Psoas muscle (tissue), 8 donors: ENCODE results near the gene RNPEP. TPM values are rescaled to one million over a fixed set of nuclear protein-coding genes. Genes with fewer than 3 reads are reported as not detected.
"Not testable (repeated sequence)": the region's sequence is repeated elsewhere in the genome, so short reads cannot be mapped to it uniquely, and the experiment has no call there.

Experiments used
- ATAC-seq, 4 donors: fragments of 200-7000 bp; cut with Tn5 transposase; one replicate each; pipeline ENCODE4 v1.9.1; 2020; ENCODE audit warnings: moderate library complexity in 3 of 4, mild to moderate bottlenecking in 2 of 4
- DNase-seq, 2 donors: peaks; one replicate each; pipeline ENCODE4 v3.0.0-alpha.2; 2020
- H3K27ac ChIP-seq: fragments of 200-600 bp; one replicate; pipeline ENCODE4 v1.8.0; 2022
- H3K27me3 ChIP-seq, 3 donors: fragments of 200-600 bp in 1 of 3; one replicate each; pipeline versions ENCODE4 v1.6.1 to v1.8.0; 2013 to 2022; ENCODE audit warnings: low read length in 2 of 3, mild to moderate bottlenecking in 2 of 3, moderate library complexity in 1 of 3; ENCODE audit not compliant: insufficient read depth in 3 of 3
- H3K36me3 ChIP-seq, 2 donors: fragments of 200-600 bp in 1 of 2; one replicate each; pipeline versions ENCODE4 v1.6.1 to v1.8.0; 2013 to 2022; ENCODE audit warnings: low read depth in 1 of 2, mild to moderate bottlenecking in 1 of 2, moderate library complexity in 1 of 2; ENCODE audit not compliant: insufficient read depth in 1 of 2
- H3K4me1 ChIP-seq: fragments of 200-600 bp; one replicate; pipeline ENCODE4 v1.8.0; 2022
- H3K4me3 ChIP-seq: fragments of 200-600 bp; one replicate; pipeline ENCODE4 v1.8.0; 2022; ENCODE audit warnings: mild to moderate bottlenecking
- H3K9me3 ChIP-seq: fragments of 200-600 bp; one replicate; pipeline ENCODE4 v1.8.0; 2022
- WGBS, 3 donors: extraction: QIAGEN DNeasy Blood & Tissue Kit; methylation state at CpG; one replicate each; pipeline versions ENCODE4 v1.1.6 to v1.1.7; 2013; 5-methylcytosine and 5-hydroxymethylcytosine counted together
- intact Hi-C, 2 donors: fragments of 100-400 bp; cut with DNase I; formaldehyde crosslinking; loops; one replicate each; pipeline versions ENCODE4 v1.11.0 to v1.14.2; 2022
- polyA plus RNA-seq, 3 donors: library from polyadenylated mRNA; stranded (reverse); fragments of 200-250 nt; gene quantifications; one replicate each; pipeline ENCODE4 v1.2.3, GENCODE V29; 2013
- total RNA-seq, 4 donors: library from RNA; stranded (reverse); fragmentation: NEBNext Ultra II Directional in 2 of 4; extraction: Animal tissue kit (Norgen Biotek cat#: 25700) in 2 of 4; gene quantifications; one replicate each; pipeline versions ENCODE4 v1.2.1 to v1.2.4, GENCODE V29; 2021 to 2023
- TF ChIP-seq, protein P1 (sequence below): fragments of 200-600 bp; IDR thresholded peaks from one replicate; pipeline ENCODE4 v1.8.0; 2022; ENCODE audit warnings: antibody characterized with exemption
- donor health status: healthy with polysubstance abuse.
- donor health status: DM: no; HTN: no; CAD: no; lungs with moderate emphysema.
- donor health status: Bipolar disorder and iron deficiency.
- donor health status: healthy.
- donor health status: DM: yes; HTN: yes; CAD: no.
- donor health status: DM: no; HTN: no; CAD: no.
- donor health status: DM: no; HTN: no; CAD: no.
- donor health status: DM: yes; HTN: yes; CAD: no.

The RNPEP gene
- total and polyA plus RNA-seq, 7 donors: 6.2 to 18.7 (median 14.2) TPM

DNA sequence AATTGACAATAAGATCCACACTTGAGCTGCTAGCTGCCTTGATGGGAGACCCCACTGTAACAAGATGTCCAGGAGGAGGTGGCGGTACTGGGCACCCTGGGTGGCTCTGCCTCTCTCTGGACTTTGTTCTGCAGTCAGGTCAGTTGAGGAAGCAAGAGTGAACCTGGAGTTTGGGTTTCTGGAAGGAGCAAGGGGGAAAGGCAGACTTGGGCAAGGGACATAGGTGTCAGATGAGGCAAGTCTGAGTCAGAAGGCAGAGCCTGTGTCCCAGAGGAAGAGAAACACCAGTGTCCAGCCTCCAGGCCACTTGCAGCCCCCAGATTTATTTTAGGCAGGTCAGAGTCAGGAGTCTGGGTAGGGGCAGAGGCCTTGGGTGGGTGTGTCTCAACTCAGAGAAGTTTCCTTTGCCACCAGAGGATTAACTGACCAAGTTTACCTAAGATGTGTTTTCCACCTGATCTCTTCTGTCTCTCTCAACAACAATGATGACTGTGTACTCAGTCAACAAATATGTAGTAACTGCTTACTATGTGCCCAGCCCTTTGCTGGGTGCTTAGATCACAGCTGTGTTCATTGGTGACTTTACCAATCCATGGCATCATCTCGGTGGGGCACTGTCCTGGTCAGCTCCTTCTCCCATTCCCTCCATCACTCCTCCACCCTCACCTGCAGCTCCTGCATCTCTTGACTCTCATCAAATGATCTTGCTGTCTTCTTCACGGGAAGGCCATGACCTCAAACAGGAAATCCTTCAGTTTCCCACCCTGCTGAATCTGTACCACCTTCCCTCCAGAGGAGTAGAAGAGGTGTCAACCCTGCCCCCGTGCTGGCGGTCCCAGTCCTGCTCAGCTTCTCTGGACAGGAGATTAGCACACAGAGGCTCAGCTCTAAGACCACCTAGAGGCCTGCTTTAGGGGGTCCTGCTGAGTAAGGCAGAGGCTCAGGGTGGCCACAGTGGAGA, 64.6 kb downstream of the RNPEP start:
- TF ChIP-seq, protein P1, sequence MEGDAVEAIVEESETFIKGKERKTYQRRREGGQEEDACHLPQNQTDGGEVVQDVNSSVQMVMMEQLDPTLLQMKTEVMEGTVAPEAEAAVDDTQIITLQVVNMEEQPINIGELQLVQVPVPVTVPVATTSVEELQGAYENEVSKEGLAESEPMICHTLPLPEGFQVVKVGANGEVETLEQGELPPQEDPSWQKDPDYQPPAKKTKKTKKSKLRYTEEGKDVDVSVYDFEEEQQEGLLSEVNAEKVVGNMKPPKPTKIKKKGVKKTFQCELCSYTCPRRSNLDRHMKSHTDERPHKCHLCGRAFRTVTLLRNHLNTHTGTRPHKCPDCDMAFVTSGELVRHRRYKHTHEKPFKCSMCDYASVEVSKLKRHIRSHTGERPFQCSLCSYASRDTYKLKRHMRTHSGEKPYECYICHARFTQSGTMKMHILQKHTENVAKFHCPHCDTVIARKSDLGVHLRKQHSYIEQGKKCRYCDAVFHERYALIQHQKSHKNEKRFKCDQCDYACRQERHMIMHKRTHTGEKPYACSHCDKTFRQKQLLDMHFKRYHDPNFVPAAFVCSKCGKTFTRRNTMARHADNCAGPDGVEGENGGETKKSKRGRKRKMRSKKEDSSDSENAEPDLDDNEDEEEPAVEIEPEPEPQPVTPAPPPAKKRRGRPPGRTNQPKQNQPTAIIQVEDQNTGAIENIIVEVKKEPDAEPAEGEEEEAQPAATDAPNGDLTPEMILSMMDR: no peak
- no peaks in the 10 kb centered on the region for H3K36me3 ChIP-seq
- 72 to 75% (median 73%) methylated on average over 5 of the region's 5 CpGs for WGBS, 3 donors
- no peak for DNase-seq
- intact Hi-C loops: no loop called here
- ATAC-seq: no peak
- H3K27ac ChIP-seq: no peak overlapping the region
- no peaks in the 10 kb centered on the region for H3K9me3 ChIP-seq
- H3K4me1 ChIP-seq: no peaks in the 10 kb centered on the region
- H3K27me3 ChIP-seq: peaks cover 0 to 2% (median 0%) of the 10 kb centered on the region in 3 donors
- H3K4me3 ChIP-seq: no peak overlapping the region

- 76 to 87% (median 82%) methylated on average over 4 of the region's 4 CpGs for WGBS, 3 donors
- H3K9me3 ChIP-seq: no peaks in the 10 kb centered on the region
- peaks cover 0 to 2% (median 0%) of the 10 kb centered on the region in 3 donors for H3K27me3 ChIP-seq
- TF ChIP-seq, protein P1: no peak
- H3K4me1 ChIP-seq: no peaks in the 10 kb centered on the region
- intact Hi-C loops: no loop called here
- no peaks in the 10 kb centered on the region for H3K36me3 ChIP-seq
- no peak overlapping the region for H3K27ac ChIP-seq
- ATAC-seq (no peak), DNase-seq (no peak)
- H3K4me3 ChIP-seq: no peak overlapping the region
Observed at GRCh38 chr1:202047977-202048376, 65.5 kb downstream of the RNPEP start.

DNA sequence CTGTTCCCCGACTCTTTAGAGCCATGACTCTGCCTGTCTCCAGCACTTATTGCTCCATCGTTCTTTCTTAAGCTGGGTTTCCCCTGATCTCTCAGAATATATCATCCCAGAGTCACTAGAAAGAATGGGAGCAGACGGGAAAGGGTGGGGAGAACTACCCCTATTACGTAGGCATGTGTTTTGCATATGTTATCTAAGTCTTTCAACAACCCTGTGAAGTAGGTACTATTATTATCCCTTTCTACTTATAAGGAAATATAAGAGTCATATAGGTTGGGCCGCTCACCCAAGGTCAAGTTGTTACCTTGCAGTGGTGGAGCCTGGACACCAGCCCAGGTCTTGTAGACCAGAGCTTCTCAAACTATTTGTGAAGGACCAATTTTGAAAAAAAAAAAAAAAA, 66.7 kb downstream of the RNPEP start:
- TF ChIP-seq, protein P1: no peak
- intact Hi-C loops: no loop called here
- Histone ChIP-seq H3K36me3 (no peaks in the 10 kb centered on the region), H3K4me3 (no peak overlapping the region), H3K27me3 (peaks cover 0 to 2% (median 0%) of the 10 kb centered on the region in 3 donors), H3K9me3 (no peaks in the 10 kb centered on the region), H3K4me1 (no peaks in the 10 kb centered on the region), H3K27ac (no peak overlapping the region)
- 75 to 81% (median 78%) methylated on average over 5 of the region's 5 CpGs for whole genome bisulfite sequencing, 3 donors
- DNase-seq (no peak), ATAC-seq (no peak)

DNA sequence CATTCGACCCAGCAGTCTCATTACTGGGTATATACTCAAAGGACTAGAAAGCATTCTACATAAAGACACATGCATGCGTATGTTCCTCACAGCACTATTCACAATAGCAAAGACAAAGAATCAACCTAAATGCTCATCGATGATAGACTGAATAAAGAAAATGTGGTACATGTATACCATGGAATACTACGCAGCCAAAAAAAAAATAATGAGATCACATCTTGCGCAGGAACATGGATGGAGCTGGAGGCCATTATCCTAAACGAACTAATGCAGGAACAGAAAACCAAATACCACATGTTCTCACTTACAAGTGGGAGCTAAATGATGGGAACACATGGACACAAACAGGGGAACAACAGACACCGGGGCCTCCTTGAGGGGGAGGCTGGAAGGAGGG, 71.6 kb downstream of the RNPEP start:
- Histone ChIP-seq H3K27ac (no peak overlapping the region), H3K4me1 (no peaks in the 10 kb centered on the region), H3K27me3 (no peaks in the 10 kb centered on the region), H3K4me3 (no peak overlapping the region), H3K9me3 (no peaks in the 10 kb centered on the region), H3K36me3 (no peaks in the 10 kb centered on the region)
- DNase-seq (no peak), ATAC-seq (no peak)
- TF ChIP-seq, protein P1: no peak
- 89 to 92% (median 91%) methylated on average over 7 of the region's 7 CpGs for WGBS, 3 donors
- intact Hi-C loops: no loop called here

- H3K27me3 ChIP-seq, H3K27ac ChIP-seq, DNase-seq, H3K9me3 ChIP-seq, intact Hi-C loops, ATAC-seq, H3K36me3 ChIP-seq, H3K4me3 ChIP-seq, H3K4me1 ChIP-seq: not testable (repeated sequence)
- WGBS, 3 donors: 85 to 91% (median 87%) methylated on average over 4 of the region's 4 CpGs
Observed at GRCh38 chr1:202054673-202055072, 72.2 kb downstream of the RNPEP start.

Other genes with a start within 250 kb of the RNPEP start
- gene IPO9, start 153.5 kb upstream of the RNPEP start, total RNA-seq: 10 to 100 TPM; 20.1 to 26.9 (median 22.6) TPM
- 10 to 100 TPM in 1 of 3 donors, 1 to 10 TPM in 2; 6.6 to 12.1 (median 7.5) TPM for gene IPO9, start 153.5 kb upstream of the RNPEP start, polyA plus RNA-seq
- gene SHISA4, start 93.8 kb upstream of the RNPEP start, total RNA-seq: 100 to 1,000 TPM; 105 to 157 (median 137) TPM
- 100 to 1,000 TPM in 2 of 3 donors, 10 to 100 TPM in 1; 74.8 to 264 (median 151) TPM for gene SHISA4, start 93.8 kb upstream of the RNPEP start, polyA plus RNA-seq
- 10 to 100 TPM; 12.8 to 45.4 (median 24.6) TPM for gene LMOD1, start 36.1 kb upstream of the RNPEP start, total RNA-seq
- 10 to 100 TPM in 2 of 3 donors, 1 to 10 TPM in 1; 4.9 to 15.5 (median 11.4) TPM for gene LMOD1, start 36.1 kb upstream of the RNPEP start, polyA plus RNA-seq
- gene TIMM17A, start 27.1 kb upstream of the RNPEP start, total RNA-seq: 100 to 1,000 TPM in 1 of 4 donors, 10 to 100 TPM in 3; 45.4 to 132 (median 68.4) TPM
- gene TIMM17A, start 27.1 kb upstream of the RNPEP start, polyA plus RNA-seq: 100 to 1,000 TPM in 2 of 3 donors, 10 to 100 TPM in 1; 79.6 to 176 (median 163) TPM
- gene ELF3, start 27.9 kb downstream of the RNPEP start, total RNA-seq: 1 to 10 TPM in 1 of 4 donors, under 1 TPM in 3; 0.22 to 1.4 (median 0.50) TPM
- under 1 TPM; 0.21 to 0.42 (median 0.25) TPM for gene ELF3, start 27.9 kb downstream of the RNPEP start, polyA plus RNA-seq
- not detected for gene GPR37L1, start 140.3 kb downstream of the RNPEP start, total RNA-seq
- under 1 TPM; 0.01 TPM for gene GPR37L1, start 140.3 kb downstream of the RNPEP start, polyA plus RNA-seq
- 10 to 100 TPM; 53.1 to 70.6 (median 62.3) TPM for gene ARL8A, start 162.1 kb downstream of the RNPEP start, total RNA-seq
- 10 to 100 TPM; 26.6 to 34.0 (median 26.6) TPM for gene ARL8A, start 162.1 kb downstream of the RNPEP start, polyA plus RNA-seq
- gene PTPN7, start 178.0 kb downstream of the RNPEP start, total RNA-seq: 1 to 10 TPM in 1 of 4 donors, under 1 TPM in 3; 0.32 to 1.0 (median 0.45) TPM
- under 1 TPM; 0.10 to 0.17 (median 0.13) TPM for gene PTPN7, start 178.0 kb downstream of the RNPEP start, polyA plus RNA-seq
- under 1 TPM in 1 of 4 donors, not detected in 3; 0.19 TPM for gene LGR6, start 211.2 kb downstream of the RNPEP start, total RNA-seq
- gene LGR6, start 211.2 kb downstream of the RNPEP start, polyA plus RNA-seq: under 1 TPM; 0.12 to 0.20 (median 0.13) TPM